ENCODE data around the gene SNAPIN. TPM values are rescaled to one million over a fixed set of nuclear protein-coding genes. Genes with fewer than 3 reads are reported as not detected.
A peak's percentile ranks its signal among the peaks of the same experiment; 100 is the strongest.

The SNAPIN gene
- 10 to 100 TPM; 29.3 to 33.0 TPM for total RNA-seq

- no peak for TF ChIP-seq CTCF (IDR thresholded peaks at IDR 0.05)
- intact Hi-C loops (cut with DNase I): no loop called here
- Histone ChIP-seq H3K4me3 (peak within 1 kb of the TSS; percentile 67), H3K36me3 (peaks cover 9% of the 10 kb centered on the region), H3K27me3 (no peaks in the 10 kb centered on the region), H3K4me1 (peaks cover 5% of the 10 kb centered on the region), H3K27ac (peak within 1 kb of the TSS; percentile 84), H3K9me3 (no peaks in the 10 kb centered on the region), H3K9ac (ENCODE audit: low read depth in 2 of 2, low read length in 2 of 2) (peak within 1 kb of the TSS; percentile 77 to 87)
- DNase-seq: peak; percentile 93
Measured at GRCh38 chr1:153658400-153659174, at the start of gene SNAPIN. TSS of gene SNAPIN (plus strand) at chr1:153658703. CDS start at chr1:153658744, 41 bp downstream.

- H3K27me3 ChIP-seq: no peaks in the 10 kb centered on the region
- TF ChIP-seq CTCF (IDR thresholded peaks at IDR 0.05): no peak
- no peaks in the 10 kb centered on the region for H3K36me3 ChIP-seq
- H3K27ac ChIP-seq: peak overlapping the region; percentile 78
- intact Hi-C loops (cut with DNase I): no loop called here
- peak overlapping the region; percentile 12 for H3K4me3 ChIP-seq
- peak overlapping the region; percentile 68 to 78 for H3K9ac ChIP-seq (ENCODE audit: low read depth in 2 of 2, low read length in 2 of 2)
- H3K9me3 ChIP-seq: no peaks in the 10 kb centered on the region
- peak; percentile 94 for DNase-seq
- peaks cover 22% of the 10 kb centered on the region for H3K4me1 ChIP-seq
Measured at GRCh38 chr1:153608742-153609584, 49.5 kb upstream of the SNAPIN start.

GRCh38 chr1:153609585-153609907 is 49.0 kb upstream of the SNAPIN start:
- H3K27me3 ChIP-seq: no peaks in the 10 kb centered on the region
- H3K36me3 ChIP-seq: no peaks in the 10 kb centered on the region
- intact Hi-C loops (cut with DNase I): no loop called here
- DNase-seq: no peak
- peak overlapping the region in 1 of 2 donors; percentile 78 for H3K9ac ChIP-seq (ENCODE audit: low read depth in 2 of 2, low read length in 2 of 2)
- H3K27ac ChIP-seq: peak overlapping the region; percentile 78
- H3K9me3 ChIP-seq: no peaks in the 10 kb centered on the region
- H3K4me3 ChIP-seq: no peak overlapping the region
- TF ChIP-seq CTCF (IDR thresholded peaks at IDR 0.05): no peak
- H3K4me1 ChIP-seq: peaks cover 22% of the 10 kb centered on the region

DNA sequence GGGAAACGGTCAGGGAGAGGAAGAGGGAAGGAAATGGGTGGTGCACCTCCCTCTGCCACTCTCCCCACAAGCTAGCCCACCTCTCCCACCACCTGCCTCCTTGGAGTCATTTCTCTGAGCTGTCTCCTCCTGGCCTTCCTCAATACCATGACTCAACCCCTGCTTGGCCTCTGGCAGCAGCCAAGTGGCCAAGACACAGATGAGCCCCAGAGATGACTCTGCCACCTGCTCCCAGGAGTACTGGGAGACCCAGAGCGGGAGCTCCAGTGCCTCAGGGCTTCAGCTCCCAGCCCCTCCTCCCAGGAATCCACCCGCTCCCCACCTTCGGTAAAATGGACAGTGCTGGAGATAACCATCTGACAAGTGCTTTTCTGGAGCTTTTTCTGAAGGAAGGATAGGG is 48.2 kb upstream of the SNAPIN start:
- TF ChIP-seq CTCF (IDR thresholded peaks at IDR 0.05): no peak
- H3K27ac ChIP-seq: peak overlapping the region; percentile 78
- DNase-seq: peak; percentile 30
- intact Hi-C loops (cut with DNase I): no loop called here
- peaks cover 22% of the 10 kb centered on the region for H3K4me1 ChIP-seq
- peak overlapping the region in 1 of 2 donors; percentile 78 for H3K9ac ChIP-seq (ENCODE audit: low read depth in 2 of 2, low read length in 2 of 2)
- H3K4me3 ChIP-seq: peak overlapping the region; percentile 13
- H3K27me3 ChIP-seq: no peaks in the 10 kb centered on the region
- H3K9me3 ChIP-seq: no peaks in the 10 kb centered on the region
- H3K36me3 ChIP-seq: no peaks in the 10 kb centered on the region

- Histone ChIP-seq H3K4me1 (peaks cover 22% of the 10 kb centered on the region), H3K9me3 (no peaks in the 10 kb centered on the region), H3K9ac (ENCODE audit: low read depth in 2 of 2, low read length in 2 of 2) (peak overlapping the region in 1 of 2 donors; percentile 78), H3K27ac (peak overlapping the region; percentile 78), H3K4me3 (peak overlapping the region; percentile 13), H3K36me3 (no peaks in the 10 kb centered on the region), H3K27me3 (no peaks in the 10 kb centered on the region)
- TF ChIP-seq CTCF (IDR thresholded peaks at IDR 0.05): no peak
- intact Hi-C loops (cut with DNase I): no loop called here
- peak; percentile 22 for DNase-seq
Measured at GRCh38 chr1:153610811-153611301, 47.6 kb upstream of the SNAPIN start.
